HG02588 (cell line): ENCODE data around the gene SCAPER.
"Not testable (repeated sequence)": the region's sequence is repeated elsewhere in the genome, so short reads cannot be mapped to it uniquely, and the experiment has no call there.

Experiments
- ATAC-seq: cut with Tn5 transposase; IDR thresholded peaks from one replicate; pipeline ENCODE4 v1.9.1; 2021; ENCODE audit warnings: mild to moderate bottlenecking, moderate library complexity; ENCODE audit not compliant: unreplicated experiment

The SCAPER gene

GRCh38 chr15:76432604-76433003 lies 472.5 kb downstream of the SCAPER start:
- ATAC-seq: no peak

GRCh38 chr15:76431971-76432370 lies 473.2 kb downstream of the SCAPER start:
- ATAC-seq: no peak

- not testable (repeated sequence) for ATAC-seq
These were observed 474.4 kb downstream of the SCAPER start for GRCh38 chr15:76430711-76431110.

GRCh38 chr15:76429661-76430060 lies 475.5 kb downstream of the SCAPER start:
- ATAC-seq: no peak

- ATAC-seq: no peak
These were observed 478.2 kb downstream of the SCAPER start for GRCh38 chr15:76426941-76427340.

GRCh38 chr15:76418352-76419140 lies 486.6 kb downstream of the SCAPER start:
- no peak for ATAC-seq

GRCh38 chr15:76401285-76401684 lies 503.9 kb downstream of the SCAPER start:
- ATAC-seq: no peak

- no peak for ATAC-seq
These were observed 506.6 kb downstream of the SCAPER start for GRCh38 chr15:76398317-76399104.

- ATAC-seq: no peak
These were observed 511.5 kb downstream of the SCAPER start for GRCh38 chr15:76393614-76394013.

GRCh38 chr15:76391847-76392246 lies 513.3 kb downstream of the SCAPER start:
- no peak for ATAC-seq

- ATAC-seq: no peak
These were observed 513.8 kb downstream of the SCAPER start for GRCh38 chr15:76391309-76391708.

GRCh38 chr15:76390571-76390970 lies 514.6 kb downstream of the SCAPER start:
- ATAC-seq: no peak

GRCh38 chr15:76386926-76387325 lies 518.2 kb downstream of the SCAPER start:
- ATAC-seq: no peak

- no peak for ATAC-seq
These were observed 519.0 kb downstream of the SCAPER start for GRCh38 chr15:76386178-76386577.

- no peak for ATAC-seq
These were observed 520.7 kb downstream of the SCAPER start for GRCh38 chr15:76384409-76384808.

GRCh38 chr15:76382987-76383728 lies 522.0 kb downstream of the SCAPER start:
- ATAC-seq: no peak

GRCh38 chr15:76381366-76381765 lies 523.8 kb downstream of the SCAPER start:
- ATAC-seq: no peak

GRCh38 chr15:76380249-76380648 lies 524.9 kb downstream of the SCAPER start:
- ATAC-seq: no peak

GRCh38 chr15:76378691-76379090 lies 526.4 kb downstream of the SCAPER start:
- ATAC-seq: no peak

GRCh38 chr15:76377751-76378150 lies 527.4 kb downstream of the SCAPER start:
- no peak for ATAC-seq

- no peak for ATAC-seq
These were observed 527.9 kb downstream of the SCAPER start for GRCh38 chr15:76377217-76377616.
